ENCODE results near the gene CES2. TPM values are rescaled to one million over a fixed set of nuclear protein-coding genes. Genes with fewer than 3 reads are reported as not detected.

The CES2 gene
- total RNA-seq, 1 donor from 2014 or later = 55.7 TPM

DNA sequence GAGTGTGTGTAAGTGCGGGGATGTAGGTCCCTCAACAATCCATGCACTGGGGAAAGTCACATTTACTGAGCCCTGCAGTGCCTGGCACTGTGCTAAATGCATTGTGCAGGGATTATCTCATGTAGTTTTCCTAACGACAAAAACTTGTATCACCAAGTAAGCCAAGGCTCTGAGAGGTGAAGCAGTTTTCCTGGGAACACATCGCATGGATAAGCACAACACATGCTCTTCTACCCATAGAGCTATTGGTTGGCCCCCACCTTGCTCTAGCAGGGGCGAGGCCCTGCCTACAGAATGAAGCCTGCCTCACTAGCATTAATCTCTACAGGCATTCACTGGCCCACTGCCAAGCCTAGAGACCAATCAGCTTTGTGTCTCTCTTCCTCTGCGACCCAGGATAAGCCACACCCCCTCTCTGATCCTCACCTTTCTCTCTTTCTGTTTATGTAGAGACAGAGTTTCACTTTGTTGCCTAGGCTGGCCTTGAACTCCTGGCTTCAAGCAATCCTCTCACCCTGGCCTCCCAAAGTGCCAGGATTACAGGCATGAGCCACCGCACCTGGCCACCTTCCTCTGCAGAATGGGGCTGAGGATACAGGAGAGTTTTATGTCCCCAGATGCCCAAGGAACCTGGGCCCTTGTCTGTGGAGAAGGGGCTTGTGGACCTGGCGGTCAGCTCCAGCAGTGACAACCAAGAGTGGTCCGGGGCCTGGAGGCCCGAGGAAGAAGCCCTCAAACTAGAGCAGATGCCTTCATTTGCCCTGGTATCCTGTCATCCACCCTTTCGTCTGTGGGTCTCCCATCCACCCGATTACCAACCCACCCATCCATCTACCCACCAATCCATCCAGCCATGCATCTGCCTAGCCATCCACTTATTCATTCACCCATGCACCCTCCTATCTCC, 29.4 kb upstream of the CES2 start:
- no peak for TF ChIP-seq POLR2AphosphoS5 (IDR thresholded peaks at IDR 0.05; ENCODE audit: insufficient read depth in 1 of 2, low read depth in 1 of 2)
- TF ChIP-seq, protein P1, sequence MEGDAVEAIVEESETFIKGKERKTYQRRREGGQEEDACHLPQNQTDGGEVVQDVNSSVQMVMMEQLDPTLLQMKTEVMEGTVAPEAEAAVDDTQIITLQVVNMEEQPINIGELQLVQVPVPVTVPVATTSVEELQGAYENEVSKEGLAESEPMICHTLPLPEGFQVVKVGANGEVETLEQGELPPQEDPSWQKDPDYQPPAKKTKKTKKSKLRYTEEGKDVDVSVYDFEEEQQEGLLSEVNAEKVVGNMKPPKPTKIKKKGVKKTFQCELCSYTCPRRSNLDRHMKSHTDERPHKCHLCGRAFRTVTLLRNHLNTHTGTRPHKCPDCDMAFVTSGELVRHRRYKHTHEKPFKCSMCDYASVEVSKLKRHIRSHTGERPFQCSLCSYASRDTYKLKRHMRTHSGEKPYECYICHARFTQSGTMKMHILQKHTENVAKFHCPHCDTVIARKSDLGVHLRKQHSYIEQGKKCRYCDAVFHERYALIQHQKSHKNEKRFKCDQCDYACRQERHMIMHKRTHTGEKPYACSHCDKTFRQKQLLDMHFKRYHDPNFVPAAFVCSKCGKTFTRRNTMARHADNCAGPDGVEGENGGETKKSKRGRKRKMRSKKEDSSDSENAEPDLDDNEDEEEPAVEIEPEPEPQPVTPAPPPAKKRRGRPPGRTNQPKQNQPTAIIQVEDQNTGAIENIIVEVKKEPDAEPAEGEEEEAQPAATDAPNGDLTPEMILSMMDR (IDR thresholded peaks at IDR 0.05) = no peak
- TF ChIP-seq POLR2A (IDR thresholded peaks at IDR 0.05) = no peak
- Histone ChIP-seq H3K4me3 (no peak overlapping the region), H3K36me3 (no peaks in the 10 kb centered on the region), H3K27ac (peak overlapping the region; percentile 91), H3K4me1 (peaks cover 24% of the 10 kb centered on the region), H3K27me3 (no peaks in the 10 kb centered on the region), H3K9me3 (no peaks in the 10 kb centered on the region)
- intact Hi-C loops (cut with DNase I) = no loop called here
- no peak for DNase-seq (ENCODE audit: extremely low spot score in 2 of 2)

DNA sequence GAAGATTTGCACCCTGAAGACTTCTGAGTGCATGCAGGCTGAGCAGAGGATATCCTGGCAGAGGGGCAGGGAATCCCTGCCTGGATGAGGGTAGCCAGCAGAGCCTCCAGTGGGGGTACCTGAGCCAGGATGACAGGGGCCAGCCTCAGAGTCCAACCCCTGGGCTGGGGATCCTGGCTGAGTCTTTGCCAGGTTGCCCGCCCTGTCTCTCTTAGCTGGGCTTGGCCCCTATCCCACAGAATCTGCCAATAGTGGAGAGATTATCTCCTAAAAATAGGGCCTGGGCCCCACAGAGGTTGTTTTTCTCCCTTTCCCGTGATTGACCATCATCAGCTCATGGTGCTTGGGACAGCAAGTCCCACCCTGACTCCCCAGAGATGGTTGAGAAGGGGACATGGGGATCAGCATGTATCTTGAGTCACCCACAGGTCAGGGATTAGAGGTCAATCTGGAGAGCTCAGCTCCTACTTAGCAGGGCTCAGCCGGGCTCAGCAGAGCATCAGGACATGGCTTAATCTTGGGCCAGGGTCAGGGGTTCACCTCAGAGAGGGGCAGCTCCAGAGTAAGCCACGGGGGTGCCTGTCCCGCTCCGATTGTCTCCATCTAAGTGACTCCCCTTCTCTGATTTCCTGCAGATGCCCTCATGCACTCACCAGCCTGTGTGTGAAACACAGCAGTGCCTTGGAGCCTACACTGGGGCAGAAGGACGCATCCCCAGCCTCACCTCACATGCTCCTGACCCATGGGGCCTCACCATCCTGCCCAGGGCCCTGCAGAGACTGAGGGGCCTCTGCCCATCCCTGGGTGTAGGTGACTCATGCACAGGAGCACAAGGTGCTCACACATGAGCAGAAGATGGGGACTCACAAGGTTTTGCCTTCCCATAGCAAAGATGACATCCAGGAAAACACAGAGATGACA, 28.1 kb upstream of the CES2 start:
- Histone ChIP-seq H3K36me3 (no peaks in the 10 kb centered on the region), H3K4me1 (peaks cover 17% of the 10 kb centered on the region), H3K27ac (no peak overlapping the region), H3K27me3 (no peaks in the 10 kb centered on the region), H3K9me3 (no peaks in the 10 kb centered on the region), H3K4me3 (no peak overlapping the region)
- intact Hi-C loops (cut with DNase I) = no loop called here
- no peak for DNase-seq (ENCODE audit: extremely low spot score in 2 of 2)
- no peak for TF ChIP-seq POLR2AphosphoS5 (IDR thresholded peaks at IDR 0.05; ENCODE audit: insufficient read depth in 1 of 2, low read depth in 1 of 2)
- TF ChIP-seq, protein P1 (IDR thresholded peaks at IDR 0.05) = no peak
- TF ChIP-seq POLR2A (IDR thresholded peaks at IDR 0.05) = no peak

DNA sequence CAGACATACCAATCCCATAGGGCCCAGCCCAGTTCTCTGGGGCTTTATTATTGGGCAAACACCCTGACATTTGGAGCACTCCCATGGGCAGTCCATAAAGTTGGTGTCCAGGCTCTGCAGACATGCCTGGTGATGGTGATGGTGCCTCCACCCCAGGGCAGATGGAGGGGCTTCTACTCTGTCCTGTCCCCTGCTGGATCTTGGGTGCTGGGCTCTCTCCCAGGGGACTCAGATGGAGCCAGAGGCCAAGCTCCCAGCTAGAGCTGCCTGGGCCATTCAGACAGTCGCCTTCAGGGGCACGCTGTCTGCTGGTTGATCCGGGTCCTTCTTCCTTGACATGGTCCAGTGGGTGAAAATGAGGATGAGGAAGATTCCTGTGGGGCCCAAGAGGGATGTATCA, 27.2 kb upstream of the CES2 start:
- no peaks in the 10 kb centered on the region for H3K27me3 ChIP-seq
- intact Hi-C loops (cut with DNase I) = no loop called here
- no peaks in the 10 kb centered on the region for H3K36me3 ChIP-seq
- no peaks in the 10 kb centered on the region for H3K9me3 ChIP-seq
- TF ChIP-seq POLR2A (IDR thresholded peaks at IDR 0.05) (no peak), POLR2AphosphoS5 (IDR thresholded peaks at IDR 0.05; ENCODE audit: insufficient read depth in 1 of 2, low read depth in 1 of 2) (no peak)
- TF ChIP-seq, protein P1 (IDR thresholded peaks at IDR 0.05) = no peak
- H3K4me3 ChIP-seq = no peak overlapping the region
- H3K4me1 ChIP-seq = peaks cover 17% of the 10 kb centered on the region
- no peak overlapping the region for H3K27ac ChIP-seq
- DNase-seq (ENCODE audit: extremely low spot score in 2 of 2) = no peak

DNA sequence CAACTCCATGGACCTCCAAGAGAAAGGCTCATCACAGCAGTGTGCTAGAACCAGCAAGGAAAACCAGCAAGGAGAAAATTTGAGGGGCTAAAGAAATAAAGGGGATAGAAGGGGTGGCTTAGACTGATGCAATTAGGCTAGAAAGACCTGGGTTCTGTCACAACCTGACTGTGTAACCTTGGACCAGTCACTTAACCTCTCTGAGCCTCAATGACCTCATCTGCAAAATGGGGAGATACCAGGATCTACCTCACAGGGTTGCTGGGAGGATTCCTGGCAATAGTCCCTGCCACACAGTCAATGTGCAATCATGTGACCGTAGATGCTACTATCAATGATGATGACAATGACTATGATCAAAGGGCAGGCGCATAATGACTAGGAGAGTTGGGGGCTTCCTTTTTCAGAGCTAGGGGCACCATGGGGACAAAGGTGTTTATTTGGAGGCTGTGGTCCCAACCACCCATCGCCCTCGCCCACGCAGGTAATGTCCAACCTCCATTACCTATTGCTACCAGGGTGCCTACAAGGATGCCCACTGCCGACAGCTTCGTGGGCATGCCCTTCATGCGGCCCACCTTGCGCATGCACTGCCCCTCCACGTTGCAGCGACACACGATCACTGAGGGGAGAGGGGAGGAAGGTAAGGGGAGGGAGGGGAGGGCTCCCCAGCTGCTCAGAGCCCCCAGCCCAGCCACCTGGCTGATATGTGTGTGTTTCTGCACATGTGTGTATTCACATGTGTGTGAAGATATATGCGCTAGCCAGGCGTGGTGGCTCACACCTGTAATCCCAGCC, 26.4 kb upstream of the CES2 start:
- Histone ChIP-seq H3K27me3 (no peaks in the 10 kb centered on the region), H3K36me3 (no peaks in the 10 kb centered on the region), H3K4me1 (peaks cover 17% of the 10 kb centered on the region), H3K9me3 (no peaks in the 10 kb centered on the region), H3K4me3 (no peak overlapping the region), H3K27ac (no peak overlapping the region)
- TF ChIP-seq, protein P1 (IDR thresholded peaks at IDR 0.05) = no peak
- no peak for TF ChIP-seq POLR2A (IDR thresholded peaks at IDR 0.05)
- intact Hi-C loops (cut with DNase I) = no loop called here
- DNase-seq (ENCODE audit: extremely low spot score in 2 of 2) = no peak
